Chondrocyte (in vitro differentiated cells): ENCODE data around the gene TRAF6. TPM values are rescaled to one million over a fixed set of nuclear protein-coding genes. Genes with fewer than 3 reads are reported as not detected.

ENCODE experiments used
- DNase-seq: peaks from one replicate; pipeline ENCODE4 v3.0.0; 2021; ENCODE audit warnings: mixed read lengths, low spot score
- H3K27ac Mint-ChIP-seq: one replicate; pipeline ENCODE4 v1.8.0; 2021; ENCODE audit warnings: mild to moderate bottlenecking, moderate library complexity, mixed read lengths; ENCODE audit not compliant: unreplicated experiment
- H3K27me3 Mint-ChIP-seq: 2 replicates; pipeline ENCODE4 v1.8.0; 2021; ENCODE audit warnings: low read depth, mixed read lengths
- H3K36me3 Mint-ChIP-seq: 2 replicates; pipeline ENCODE4 v1.8.0; 2021; ENCODE audit warnings: low read depth, mixed read lengths
- H3K4me1 Mint-ChIP-seq: 2 replicates; pipeline ENCODE4 v1.8.0; 2021; ENCODE audit warnings: low read depth, mild to moderate bottlenecking, mixed read lengths
- H3K4me3 Mint-ChIP-seq: one replicate; pipeline ENCODE4 v1.8.0; 2021; ENCODE audit warnings: mild to moderate bottlenecking, moderate library complexity, mixed read lengths; ENCODE audit not compliant: unreplicated experiment
- H3K9me3 Mint-ChIP-seq: 2 replicates; pipeline ENCODE4 v1.8.0; 2021; ENCODE audit warnings: low read depth, mixed read lengths
- total RNA-seq: library from RNA; stranded (reverse); gene quantifications from 3 replicates; pipeline ENCODE4 v1.2.1, GENCODE V29; 2021
- TF ChIP-seq, protein P1 (sequence below): fragments of 200-600 bp; sonication (generic); IDR thresholded peaks from 2 replicates; pipeline ENCODE4 v1.5.0; 2021; ENCODE audit warnings: antibody characterized with exemption, mild to moderate bottlenecking, moderate library complexity

The TRAF6 gene
- total RNA-seq, 1 donor from 2014 or later = 15.2 TPM

- Mint-ChIP-seq H3K4me1 (peaks cover 87% of the 10 kb centered on the region), H3K27ac (peak overlapping the region; percentile 99), H3K36me3 (peaks cover 45% of the 10 kb centered on the region), H3K9me3 (no peaks in the 10 kb centered on the region), H3K4me3 (no peak overlapping the region), H3K27me3 (no peaks in the 10 kb centered on the region)
- TF ChIP-seq, protein P1, sequence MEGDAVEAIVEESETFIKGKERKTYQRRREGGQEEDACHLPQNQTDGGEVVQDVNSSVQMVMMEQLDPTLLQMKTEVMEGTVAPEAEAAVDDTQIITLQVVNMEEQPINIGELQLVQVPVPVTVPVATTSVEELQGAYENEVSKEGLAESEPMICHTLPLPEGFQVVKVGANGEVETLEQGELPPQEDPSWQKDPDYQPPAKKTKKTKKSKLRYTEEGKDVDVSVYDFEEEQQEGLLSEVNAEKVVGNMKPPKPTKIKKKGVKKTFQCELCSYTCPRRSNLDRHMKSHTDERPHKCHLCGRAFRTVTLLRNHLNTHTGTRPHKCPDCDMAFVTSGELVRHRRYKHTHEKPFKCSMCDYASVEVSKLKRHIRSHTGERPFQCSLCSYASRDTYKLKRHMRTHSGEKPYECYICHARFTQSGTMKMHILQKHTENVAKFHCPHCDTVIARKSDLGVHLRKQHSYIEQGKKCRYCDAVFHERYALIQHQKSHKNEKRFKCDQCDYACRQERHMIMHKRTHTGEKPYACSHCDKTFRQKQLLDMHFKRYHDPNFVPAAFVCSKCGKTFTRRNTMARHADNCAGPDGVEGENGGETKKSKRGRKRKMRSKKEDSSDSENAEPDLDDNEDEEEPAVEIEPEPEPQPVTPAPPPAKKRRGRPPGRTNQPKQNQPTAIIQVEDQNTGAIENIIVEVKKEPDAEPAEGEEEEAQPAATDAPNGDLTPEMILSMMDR = no peak
- no peak for DNase-seq
Observed at GRCh38 chr11:36453678-36454077, 56.4 kb downstream of the TRAF6 start.

GRCh38 chr11:36452961-36453360 is 57.1 kb downstream of the TRAF6 start:
- DNase-seq = no peak
- Mint-ChIP-seq H3K4me1 (peaks cover 95% of the 10 kb centered on the region), H3K4me3 (no peak overlapping the region), H3K27ac (peak overlapping the region; percentile 88), H3K27me3 (no peaks in the 10 kb centered on the region), H3K36me3 (peaks cover 46% of the 10 kb centered on the region), H3K9me3 (no peaks in the 10 kb centered on the region)
- TF ChIP-seq, protein P1 = no peak

DNA sequence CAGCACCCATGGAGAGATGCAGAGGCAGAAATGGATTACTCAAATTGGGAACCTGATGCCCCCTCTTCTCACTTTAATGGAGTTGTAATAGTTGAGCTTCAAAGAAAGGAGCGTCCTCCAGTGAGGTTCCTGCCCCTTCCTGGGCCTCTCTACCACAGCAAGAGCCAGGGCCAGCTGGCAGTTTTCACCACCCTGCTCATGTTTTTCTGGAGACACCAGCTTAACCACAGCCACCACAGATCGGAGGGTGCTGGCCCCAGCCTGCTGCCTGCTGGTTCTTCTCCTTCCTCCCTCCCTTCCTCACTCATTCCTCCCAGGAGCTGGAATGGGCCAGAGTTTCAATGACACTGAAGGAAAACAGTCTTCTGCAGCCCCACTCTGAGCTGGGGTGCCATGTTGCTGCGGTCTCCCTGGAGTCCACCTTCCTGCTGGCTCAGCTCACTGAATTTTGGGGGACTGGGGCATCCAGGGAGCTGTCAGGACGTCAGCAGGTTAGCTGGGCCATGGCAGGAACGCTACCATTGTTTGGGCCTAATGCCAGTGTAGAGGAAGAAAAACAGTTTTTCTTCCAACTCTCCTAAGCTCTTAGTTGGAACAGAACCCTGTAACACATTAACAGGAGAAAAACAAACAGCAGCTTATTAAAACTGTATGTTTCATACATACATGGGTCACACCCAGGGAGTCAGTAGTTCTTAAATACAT is 57.7 kb downstream of the TRAF6 start:
- peak overlapping the region; percentile 88 for H3K27ac Mint-ChIP-seq
- H3K36me3 Mint-ChIP-seq = peaks cover 47% of the 10 kb centered on the region
- no peak overlapping the region for H3K4me3 Mint-ChIP-seq
- no peak for DNase-seq
- H3K9me3 Mint-ChIP-seq = no peaks in the 10 kb centered on the region
- no peaks in the 10 kb centered on the region for H3K27me3 Mint-ChIP-seq
- H3K4me1 Mint-ChIP-seq = peaks cover 95% of the 10 kb centered on the region
- TF ChIP-seq, protein P1 = no peak

- no peak for DNase-seq
- H3K36me3 Mint-ChIP-seq = peaks cover 47% of the 10 kb centered on the region
- H3K27ac Mint-ChIP-seq = no peak overlapping the region
- TF ChIP-seq, protein P1 = no peak
- H3K9me3 Mint-ChIP-seq = no peaks in the 10 kb centered on the region
- H3K4me1 Mint-ChIP-seq = peaks cover 97% of the 10 kb centered on the region
- no peaks in the 10 kb centered on the region for H3K27me3 Mint-ChIP-seq
- no peak overlapping the region for H3K4me3 Mint-ChIP-seq
Observed at GRCh38 chr11:36451681-36452080, 58.4 kb downstream of the TRAF6 start.

DNA sequence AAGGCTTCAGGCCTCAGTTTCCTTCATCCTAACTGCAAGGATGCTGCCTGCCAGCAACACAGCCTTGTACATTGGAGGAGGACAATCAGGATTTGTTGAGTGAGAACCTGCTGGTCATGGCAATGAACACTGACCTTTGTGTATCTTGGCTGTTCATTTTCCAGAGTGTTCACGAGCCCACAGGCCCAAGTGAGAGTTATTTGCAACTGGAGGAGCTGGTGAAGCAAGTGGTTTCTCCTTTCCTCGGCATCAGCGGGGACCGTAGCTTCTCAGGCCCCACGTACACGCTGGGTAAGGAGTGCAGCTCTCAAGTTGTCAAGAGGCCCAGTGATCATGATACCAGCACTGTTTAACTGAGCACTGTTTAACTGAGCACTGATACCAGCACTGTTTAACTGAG is 59.0 kb downstream of the TRAF6 start:
- Mint-ChIP-seq H3K9me3 (no peaks in the 10 kb centered on the region), H3K27ac (no peak overlapping the region), H3K4me1 (peaks cover 94% of the 10 kb centered on the region), H3K36me3 (peaks cover 51% of the 10 kb centered on the region), H3K27me3 (no peaks in the 10 kb centered on the region), H3K4me3 (no peak overlapping the region)
- TF ChIP-seq, protein P1 = no peak
- no peak for DNase-seq
